Activated T-helper 1 cell treated with anti-CD3 and anti-CD28 coated beads, Interleukin-2, amount 50 U/mL, for 16 hours (primary cell): Measurements from ENCODE around the gene DENND6A.
"Not testable (repeated sequence)": the region's sequence is repeated elsewhere in the genome, so short reads cannot be mapped to it uniquely, and the experiment has no call there.

ENCODE experiments used
- DNase-seq, 2 donors: peaks; one replicate each; pipeline ENCODE4 v3.0.0-alpha.2; 2020; ENCODE audit warnings: low read depth in 1 of 2, low spot score in 1 of 2

Gene DENND6A

GRCh38 chr3:57694146-57694545 lies 1.3 kb upstream of the DENND6A start:
- DNase-seq: no peak

GRCh38 chr3:57692133-57692395 lies 813 bp downstream of the DENND6A start:
- not testable (repeated sequence) for DNase-seq

GRCh38 chr3:57691411-57692132 lies 1.3 kb downstream of the DENND6A start:
- no peak for DNase-seq

- no peak for DNase-seq
Observed at GRCh38 chr3:57689367-57690053, 3.4 kb downstream of the DENND6A start.

GRCh38 chr3:57688291-57688690 lies 4.6 kb downstream of the DENND6A start:
- no peak for DNase-seq

- no peak for DNase-seq
Observed at GRCh38 chr3:57683286-57683685, 9.6 kb downstream of the DENND6A start.

GRCh38 chr3:57682284-57682683 lies 10.6 kb downstream of the DENND6A start:
- no peak for DNase-seq

- DNase-seq: no peak
Observed at GRCh38 chr3:57681691-57682090, 11.2 kb downstream of the DENND6A start.

- no peak for DNase-seq
Observed at GRCh38 chr3:57680046-57680445, 12.8 kb downstream of the DENND6A start.

GRCh38 chr3:57675530-57675929 lies 17.3 kb downstream of the DENND6A start:
- DNase-seq: no peak

- DNase-seq: no peak
Observed at GRCh38 chr3:57673156-57673555, 19.7 kb downstream of the DENND6A start.

- no peak for DNase-seq
Observed at GRCh38 chr3:57670543-57670942, 22.3 kb downstream of the DENND6A start.

GRCh38 chr3:57661404-57661803 lies 31.5 kb downstream of the DENND6A start:
- DNase-seq: no peak

- DNase-seq: no peak
Observed at GRCh38 chr3:57659806-57660439, 33.0 kb downstream of the DENND6A start.

- DNase-seq: no peak
Observed at GRCh38 chr3:57659004-57659673, 33.7 kb downstream of the DENND6A start.

- no peak for DNase-seq
Observed at GRCh38 chr3:57658536-57658935, 34.3 kb downstream of the DENND6A start.

- DNase-seq: no peak
Observed at GRCh38 chr3:57655727-57656126, 37.1 kb downstream of the DENND6A start.

- no peak for DNase-seq
Observed at GRCh38 chr3:57654267-57654666, 38.6 kb downstream of the DENND6A start.

- no peak for DNase-seq
Observed at GRCh38 chr3:57652203-57652602, 40.7 kb downstream of the DENND6A start.

GRCh38 chr3:57647292-57647940 lies 45.5 kb downstream of the DENND6A start:
- DNase-seq: no peak

GRCh38 chr3:57646723-57647122 lies 46.2 kb downstream of the DENND6A start:
- no peak for DNase-seq

GRCh38 chr3:57644740-57645139 lies 48.1 kb downstream of the DENND6A start:
- no peak for DNase-seq
